GM19438 (cell line): ENCODE results near the gene RNF169.
"Not testable (repeated sequence)": the region's sequence is repeated elsewhere in the genome, so short reads cannot be mapped to it uniquely, and the experiment has no call there.

ENCODE experiments used
- ATAC-seq: cut with Tn5 transposase; IDR thresholded peaks from one replicate; pipeline ENCODE4 v1.9.1; 2021; ENCODE audit warnings: low read depth; ENCODE audit not compliant: unreplicated experiment

The RNF169 gene

DNA sequence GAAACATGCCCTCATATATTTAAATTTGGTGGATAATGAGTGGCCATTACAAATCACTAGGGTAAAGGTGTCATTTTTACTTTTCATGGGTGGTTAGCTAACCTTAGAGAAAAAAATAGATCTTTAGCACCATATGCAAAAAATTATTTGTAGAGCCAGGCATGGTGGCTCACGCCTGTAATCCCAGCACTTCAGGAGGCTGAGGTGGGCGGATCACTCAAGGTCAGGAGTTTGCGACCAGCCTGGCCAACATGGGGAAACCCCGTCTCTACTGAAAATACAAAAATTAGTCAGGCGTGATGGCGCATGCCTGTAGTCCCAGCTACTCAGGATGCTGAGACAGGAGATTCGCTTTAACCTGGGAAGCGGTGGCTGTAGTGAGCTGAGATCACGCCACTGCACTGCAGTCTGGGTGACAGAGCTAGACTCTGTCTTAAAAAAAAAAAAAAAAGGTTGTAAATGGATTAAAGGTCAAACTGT lies 19.6 kb downstream of the RNF169 start:
- ATAC-seq: not testable (repeated sequence)

DNA sequence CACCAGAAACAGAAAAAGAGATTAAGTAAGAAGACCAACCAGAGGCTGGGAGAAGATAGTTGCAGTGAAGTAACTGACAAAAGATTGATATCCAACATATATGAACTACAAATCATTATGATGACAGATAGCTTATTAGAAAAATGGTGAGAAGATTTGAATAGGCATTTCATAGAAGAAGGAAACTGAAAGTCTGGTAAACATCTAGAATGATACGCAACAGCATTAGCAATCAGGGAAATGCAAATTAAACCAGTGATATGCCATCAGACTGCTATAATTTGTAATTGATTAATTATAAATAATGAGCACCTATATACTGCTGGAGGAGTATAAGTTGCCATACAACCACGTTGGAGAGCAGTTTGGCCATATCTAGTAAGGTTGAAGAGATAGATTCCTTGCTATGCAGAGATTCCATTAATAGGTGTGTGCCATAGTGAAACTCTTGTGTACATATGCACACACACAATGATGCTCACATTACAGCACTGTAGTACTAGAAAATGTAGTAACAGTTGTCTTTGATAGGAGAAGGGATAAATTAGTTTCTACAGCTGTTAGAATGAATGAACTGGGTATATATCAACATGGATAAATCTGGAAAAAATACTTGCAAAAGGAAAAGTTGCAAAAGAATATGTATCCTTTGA lies 20.5 kb downstream of the RNF169 start:
- ATAC-seq: no peak

DNA sequence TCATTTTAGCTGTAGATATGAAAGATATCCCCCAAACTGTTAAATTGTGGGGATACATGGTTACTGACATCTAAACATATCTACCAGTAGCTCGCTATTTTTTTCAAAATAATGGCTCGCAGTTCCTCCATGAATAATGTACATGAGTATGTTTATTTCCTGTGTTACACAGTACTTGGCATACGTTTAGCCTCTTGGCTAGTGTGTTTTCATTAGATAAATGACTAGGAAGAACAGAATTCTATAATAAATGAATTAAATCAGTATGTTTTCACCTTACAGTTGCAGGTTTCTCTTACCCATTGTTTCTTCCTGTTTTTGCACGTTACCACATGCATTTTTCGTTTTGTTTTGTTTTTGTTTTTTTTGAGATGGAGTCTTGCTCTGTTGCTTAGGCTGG lies 21.8 kb downstream of the RNF169 start:
- no peak for ATAC-seq

DNA sequence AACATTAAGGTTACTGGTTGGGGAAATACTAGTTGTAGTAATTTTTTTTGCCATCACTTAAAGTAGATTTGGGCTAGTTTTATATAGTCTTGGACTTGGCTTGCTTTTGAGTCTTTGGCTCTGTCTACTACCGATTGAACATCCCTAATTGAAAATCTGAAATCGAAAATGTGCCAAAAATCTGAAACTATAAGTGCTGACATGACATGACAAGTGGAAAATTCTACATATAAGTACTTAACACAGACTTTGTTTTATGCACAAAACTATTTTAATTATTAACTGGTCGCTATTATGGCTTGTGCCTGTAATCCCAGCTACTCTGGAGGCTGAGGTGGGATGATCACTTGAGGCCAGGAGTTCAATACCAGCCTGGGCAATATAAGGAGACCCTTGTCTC lies 22.5 kb downstream of the RNF169 start:
- no peak for ATAC-seq

DNA sequence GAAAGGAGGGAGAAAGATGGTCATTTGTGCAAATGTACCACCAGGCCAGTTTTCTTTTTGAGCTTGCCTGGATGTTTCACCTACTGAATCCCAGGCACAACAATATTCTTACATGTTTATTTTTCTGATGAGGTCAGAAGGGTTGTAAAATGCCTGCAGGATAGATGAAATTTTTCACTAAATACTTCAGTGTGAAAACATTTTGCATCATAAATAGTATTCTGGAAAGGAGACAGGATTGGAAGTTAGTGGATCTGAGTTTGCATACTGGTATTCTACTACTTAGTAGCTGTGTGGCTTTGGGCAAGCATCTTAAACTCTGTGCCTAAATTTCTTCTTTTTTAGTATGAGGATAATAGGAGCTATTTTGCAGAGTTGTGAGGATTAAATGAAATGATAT lies 24.8 kb downstream of the RNF169 start:
- no peak for ATAC-seq

DNA sequence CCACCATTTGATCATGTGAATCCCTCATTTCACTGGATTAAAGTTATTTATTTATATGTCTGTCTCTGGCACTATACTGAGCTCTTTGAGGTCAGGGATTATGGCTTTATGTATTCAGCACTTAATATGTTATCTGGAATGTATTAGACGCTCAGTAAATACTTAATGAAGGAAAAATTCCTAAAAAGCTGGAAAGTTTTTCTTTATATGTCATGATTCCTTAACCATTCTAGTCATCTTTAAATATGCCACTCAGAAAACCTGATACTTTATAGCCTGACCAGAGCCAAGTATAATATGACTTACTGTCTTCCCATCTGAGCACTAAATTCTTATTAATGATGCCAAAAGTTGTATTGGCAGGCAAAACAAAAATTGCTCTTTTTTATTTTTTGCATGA lies 27.1 kb downstream of the RNF169 start:
- ATAC-seq: no peak

DNA sequence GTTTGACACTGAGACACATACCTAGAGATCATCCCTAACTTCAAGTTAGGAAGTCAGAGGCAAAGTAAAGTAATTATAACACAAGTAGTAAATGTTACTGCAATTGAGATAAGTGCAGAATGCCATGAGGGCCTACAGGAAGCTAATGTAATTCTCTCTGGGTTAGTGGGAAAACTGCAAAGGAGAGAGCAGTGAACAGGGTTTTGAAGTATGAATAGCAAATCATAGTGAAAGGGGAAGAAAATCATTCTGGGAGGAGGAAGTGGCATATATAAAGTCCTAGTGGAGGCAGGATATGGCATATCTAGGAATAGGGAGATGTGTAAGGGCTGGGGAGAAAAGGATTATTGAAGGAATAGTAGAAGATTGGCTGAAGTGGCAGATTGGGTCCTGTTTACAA lies 27.9 kb downstream of the RNF169 start:
- no peak for ATAC-seq

DNA sequence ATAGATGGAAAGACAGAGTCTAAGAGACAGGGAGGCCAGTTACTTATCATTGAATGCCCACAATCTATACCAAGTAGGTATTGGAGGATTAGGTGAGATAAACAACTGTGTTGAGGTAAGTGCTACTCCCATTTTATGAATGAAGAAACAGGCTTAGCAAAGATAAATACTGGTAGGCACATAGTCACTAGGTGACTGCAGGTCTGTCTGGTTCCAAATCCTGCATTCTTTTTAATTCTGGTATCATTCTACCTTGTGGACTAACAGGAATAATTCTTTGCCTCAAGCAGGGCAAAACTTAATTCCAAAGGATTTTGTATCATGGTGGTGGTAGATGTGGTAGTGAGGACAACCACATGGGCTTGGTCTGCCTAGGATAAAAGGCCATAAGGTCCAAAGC lies 28.4 kb downstream of the RNF169 start:
- ATAC-seq: no peak

DNA sequence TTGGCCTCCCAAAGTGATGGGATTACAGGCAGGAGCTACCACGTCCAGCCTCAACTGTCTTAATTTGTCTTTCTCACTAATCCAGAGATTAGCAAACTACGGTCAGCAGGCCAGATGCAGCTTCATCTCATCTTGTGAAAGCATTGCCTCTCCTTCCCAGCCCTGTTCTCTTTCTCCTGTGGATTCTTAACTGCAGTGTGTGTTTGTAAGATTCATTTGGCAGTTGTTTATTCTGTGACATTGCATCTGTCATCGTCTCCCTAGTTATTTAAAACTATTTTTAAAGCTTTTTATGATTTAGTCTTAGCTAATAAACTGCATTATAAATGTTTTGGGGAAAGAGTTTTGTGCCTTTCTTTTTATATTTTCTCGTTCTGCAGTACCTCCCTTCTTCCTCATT lies 29.2 kb downstream of the RNF169 start:
- no peak for ATAC-seq

DNA sequence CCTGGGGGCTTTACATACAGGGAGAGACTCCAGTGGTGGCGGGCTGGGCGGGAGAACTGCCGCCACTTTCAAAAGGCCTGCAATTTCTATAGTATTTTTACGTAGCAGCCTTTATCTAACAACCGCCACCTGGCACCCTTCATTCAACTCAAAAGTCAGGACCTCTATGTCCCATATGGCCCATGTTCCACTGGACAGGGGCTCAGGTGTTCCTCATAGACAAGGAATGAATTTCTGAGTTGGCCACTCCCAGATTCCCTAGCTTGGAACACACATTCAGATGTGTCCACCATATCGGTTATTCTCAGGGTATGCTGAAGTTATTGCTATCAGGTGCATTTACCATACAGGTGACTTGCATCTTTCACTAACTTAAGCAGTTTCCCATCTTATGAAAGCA lies 29.9 kb downstream of the RNF169 start:
- ATAC-seq: no peak

DNA sequence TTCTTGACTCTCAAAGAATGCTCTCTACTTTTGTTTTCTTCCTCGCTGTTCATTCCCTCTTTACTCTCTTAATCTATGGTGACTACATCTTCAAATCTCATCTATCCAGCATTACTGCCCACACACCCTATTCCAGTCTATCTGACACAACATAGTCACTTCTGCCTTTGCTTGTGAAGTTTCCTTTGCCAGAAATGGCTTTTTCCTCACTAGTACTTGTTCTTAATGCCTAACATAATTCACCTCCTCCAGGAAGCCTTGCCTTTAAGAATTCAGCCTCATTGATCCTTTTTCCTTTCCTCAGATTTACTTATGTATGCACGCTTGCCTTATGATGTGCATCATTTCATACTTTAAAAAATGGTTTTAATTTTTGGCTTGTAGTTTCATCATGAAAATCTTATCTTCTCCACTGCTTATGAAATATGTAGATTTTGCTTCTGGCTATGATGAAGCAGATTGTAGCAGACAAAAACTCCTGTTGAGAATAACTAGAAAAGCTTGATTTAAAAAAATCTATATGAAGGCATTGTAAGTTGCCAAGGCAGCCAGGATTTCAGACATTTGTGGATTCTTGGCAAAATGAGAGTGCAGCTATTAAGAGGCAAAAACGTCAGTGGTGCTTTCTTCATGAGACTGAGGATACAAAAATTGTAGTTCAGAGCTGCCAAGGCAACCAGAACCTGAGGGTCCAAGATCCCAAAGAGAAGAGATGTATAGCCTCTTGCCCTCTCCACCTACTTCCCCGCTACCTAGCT lies 31.8 kb downstream of the RNF169 start:
- no peak for ATAC-seq

DNA sequence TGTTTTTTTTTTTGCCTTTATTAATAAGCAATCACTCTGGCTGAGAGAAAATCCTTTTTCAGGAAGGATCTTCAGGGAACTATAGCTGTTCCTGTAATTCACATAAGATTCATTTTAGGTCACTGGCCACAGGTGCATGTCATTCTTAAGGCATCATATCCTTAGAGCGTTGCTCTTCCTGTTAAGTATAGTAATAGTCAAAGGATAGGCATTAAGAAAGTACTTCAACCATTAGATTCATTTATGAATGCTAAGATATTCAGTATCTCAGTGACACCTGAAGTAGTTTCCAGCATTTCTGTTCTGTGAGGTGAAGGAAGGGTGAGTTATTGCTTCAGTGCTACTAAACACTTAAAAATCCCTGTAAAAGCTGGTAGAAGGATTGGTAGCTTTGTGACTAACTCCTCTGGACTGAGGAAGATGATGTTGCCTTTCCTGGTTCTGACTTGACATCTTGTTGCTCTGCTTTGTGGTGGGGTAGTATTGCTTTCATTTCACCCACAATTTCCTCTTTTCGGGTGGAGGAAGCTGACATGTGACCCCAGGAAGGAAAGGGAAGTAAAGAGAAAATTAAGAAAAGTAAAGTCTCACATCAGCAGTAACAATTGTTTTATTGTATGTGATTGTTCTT lies 34.7 kb downstream of the RNF169 start:
- ATAC-seq: no peak

DNA sequence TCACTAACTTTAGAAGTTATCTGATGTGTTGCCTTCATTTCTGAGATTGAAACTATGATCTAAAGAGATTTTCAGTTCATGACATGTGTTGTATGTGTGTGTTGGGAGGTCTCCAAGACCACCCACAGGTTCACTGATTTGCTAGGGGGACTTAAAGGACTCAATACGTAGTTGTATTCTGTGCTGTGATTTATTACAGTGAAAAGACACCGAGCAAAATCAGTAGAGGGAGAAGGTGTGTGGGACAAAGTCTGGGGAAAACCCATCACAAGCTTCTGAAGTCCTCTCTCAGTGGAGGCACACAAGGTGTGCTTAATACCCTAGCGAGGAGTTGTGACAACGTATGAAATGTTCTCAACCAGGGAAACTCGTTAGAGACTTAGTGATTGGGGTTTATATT lies 35.6 kb downstream of the RNF169 start:
- no peak for ATAC-seq

DNA sequence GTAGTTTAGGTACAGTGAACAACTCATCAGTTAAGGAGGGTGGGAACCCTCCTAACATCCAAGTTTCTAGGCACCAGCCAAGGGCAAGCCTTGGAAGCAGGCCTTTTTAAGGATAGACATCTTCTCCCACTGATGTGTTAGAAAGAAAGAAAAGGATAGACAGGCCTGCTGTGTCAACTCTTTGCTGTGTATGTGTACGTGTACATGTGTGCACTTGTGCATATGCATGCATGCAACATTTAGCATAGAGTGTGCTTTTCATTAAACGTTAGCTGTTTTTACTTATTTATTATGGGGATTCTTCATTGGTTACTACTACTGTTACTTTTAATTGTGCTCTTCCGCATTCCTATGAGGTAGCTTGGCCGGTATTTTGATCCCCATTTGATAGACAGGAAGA lies 36.1 kb downstream of the RNF169 start:
- ATAC-seq: no peak

DNA sequence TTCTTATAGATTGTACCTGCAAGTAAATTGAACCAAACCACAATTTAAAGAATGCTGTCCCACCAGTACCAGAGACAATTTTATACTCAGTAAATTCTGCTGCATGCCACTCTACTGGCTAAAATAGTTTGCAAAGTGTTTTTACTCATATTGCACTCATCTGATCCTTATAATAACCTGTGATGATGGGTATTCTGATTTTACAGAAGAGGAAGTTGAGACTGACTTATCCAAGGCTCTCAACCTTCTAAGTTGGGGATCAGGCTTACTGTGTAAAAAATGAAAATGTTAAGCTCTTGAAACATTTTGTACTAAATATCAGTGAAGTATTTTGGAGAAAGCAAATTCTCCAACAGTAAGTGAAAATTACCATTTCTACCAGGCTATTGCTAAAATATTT lies 37.9 kb downstream of the RNF169 start:
- ATAC-seq: no peak

DNA sequence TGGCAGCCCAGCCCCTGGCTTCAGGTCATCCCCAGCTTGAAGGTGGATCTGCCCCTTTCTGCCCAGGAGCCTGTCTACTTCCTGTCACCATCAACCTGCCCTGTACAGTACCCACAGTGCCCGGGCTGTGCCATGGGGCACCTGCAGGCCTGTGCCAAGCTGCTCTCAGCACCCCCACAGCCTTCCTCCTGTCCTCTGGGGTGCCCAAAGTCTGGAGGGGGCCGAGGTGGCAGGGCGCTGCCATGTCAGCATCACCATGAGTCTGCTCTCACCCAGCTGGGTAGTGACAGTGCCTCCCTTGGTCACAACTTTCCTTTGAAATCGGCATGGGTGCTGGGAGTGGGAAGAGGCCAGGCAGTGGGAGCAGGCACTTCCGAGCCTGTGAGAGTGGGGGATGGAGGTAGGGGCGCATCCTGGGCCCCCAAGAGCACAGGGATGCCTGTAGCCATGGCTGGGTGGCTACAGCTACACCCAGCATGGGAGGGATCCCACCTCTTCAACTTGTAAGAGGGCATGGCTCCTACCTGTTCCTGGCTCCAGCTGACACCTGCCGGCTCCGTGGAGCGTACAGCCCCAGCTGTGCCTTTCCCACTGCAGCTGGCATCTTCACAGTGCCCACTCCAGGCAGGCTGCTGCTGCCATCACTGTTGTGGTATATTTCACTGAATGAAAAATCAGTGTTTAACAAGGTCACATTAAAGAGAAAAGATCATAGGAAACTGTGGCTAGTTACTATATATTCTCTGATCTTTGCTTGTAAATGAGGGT lies 42.9 kb downstream of the RNF169 start:
- no peak for ATAC-seq

DNA sequence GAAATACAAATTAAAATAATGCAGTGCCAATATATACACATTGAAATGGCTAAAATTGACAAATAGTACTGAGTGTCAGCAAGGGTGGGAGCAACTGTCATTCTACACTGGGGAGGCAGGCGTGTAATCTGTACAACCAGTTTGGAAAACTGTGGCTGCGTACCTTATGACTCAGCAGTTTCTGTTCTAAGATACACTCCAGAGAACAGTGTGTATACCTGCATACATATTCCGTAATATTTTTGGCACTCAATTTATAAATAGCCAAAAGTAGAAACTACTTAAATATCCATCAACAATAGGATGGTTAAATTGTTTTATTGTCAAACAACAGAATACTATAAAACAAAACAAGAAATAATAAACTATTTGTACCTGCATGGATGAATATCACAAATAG lies 57.6 kb downstream of the RNF169 start:
- no peak for ATAC-seq

DNA sequence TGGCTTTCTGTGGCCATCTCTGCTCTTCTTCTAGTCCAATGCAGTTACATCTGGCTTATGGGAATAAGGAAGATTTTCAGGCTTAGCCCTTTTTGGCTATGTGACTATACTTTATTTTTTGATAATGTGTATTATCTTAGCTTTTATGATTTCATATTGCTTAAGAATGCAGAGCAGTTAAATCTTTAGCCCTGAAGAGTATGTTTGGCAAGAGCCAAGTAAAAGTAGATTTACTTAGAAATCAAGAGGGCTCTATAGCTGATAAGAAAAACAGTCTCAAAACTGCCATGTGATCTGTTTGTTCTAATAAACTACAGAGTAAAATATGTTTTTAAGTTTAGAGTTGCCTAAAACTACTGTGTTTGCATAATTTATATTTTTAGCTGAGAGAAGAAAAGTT lies 61.2 kb downstream of the RNF169 start:
- ATAC-seq: no peak

DNA sequence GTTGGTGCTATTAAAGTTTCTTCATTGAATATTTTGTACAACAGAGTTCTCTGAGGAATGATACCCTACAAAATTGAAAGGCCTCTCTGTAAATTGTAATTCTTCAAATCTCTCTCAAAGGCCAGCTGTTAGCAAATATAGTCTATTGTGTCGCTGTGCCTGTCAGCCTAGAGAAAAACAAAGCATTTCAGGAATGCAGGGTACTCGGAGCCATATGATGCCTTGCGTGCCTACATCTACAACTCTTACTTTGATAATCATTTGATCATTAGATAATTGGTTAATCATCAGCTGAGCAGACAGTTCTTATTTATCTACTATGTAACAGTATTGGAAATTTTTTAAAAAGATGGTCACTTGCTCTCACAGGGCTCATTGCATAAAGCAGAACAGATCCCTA lies 67.3 kb downstream of the RNF169 start:
- ATAC-seq: no peak

DNA sequence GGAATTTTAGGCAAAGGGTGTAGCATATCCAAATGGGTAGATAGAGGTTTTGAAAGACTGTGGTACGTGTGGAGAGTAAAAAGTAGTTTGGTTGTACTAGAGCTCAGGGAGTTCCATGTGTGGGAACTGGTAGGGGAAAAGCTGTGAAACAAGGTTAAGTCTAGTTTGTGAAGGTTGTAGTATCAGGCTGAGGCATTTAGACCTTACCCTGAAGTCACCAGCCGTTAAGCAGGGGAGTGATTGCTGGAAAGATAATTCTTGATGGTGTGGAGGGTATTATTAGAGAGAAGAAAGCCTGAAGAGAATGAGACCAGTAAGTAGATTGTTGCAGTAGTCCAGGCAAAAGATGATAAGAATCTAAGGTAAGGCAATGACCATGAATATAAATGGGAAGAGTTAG lies 68.0 kb downstream of the RNF169 start:
- no peak for ATAC-seq

DNA sequence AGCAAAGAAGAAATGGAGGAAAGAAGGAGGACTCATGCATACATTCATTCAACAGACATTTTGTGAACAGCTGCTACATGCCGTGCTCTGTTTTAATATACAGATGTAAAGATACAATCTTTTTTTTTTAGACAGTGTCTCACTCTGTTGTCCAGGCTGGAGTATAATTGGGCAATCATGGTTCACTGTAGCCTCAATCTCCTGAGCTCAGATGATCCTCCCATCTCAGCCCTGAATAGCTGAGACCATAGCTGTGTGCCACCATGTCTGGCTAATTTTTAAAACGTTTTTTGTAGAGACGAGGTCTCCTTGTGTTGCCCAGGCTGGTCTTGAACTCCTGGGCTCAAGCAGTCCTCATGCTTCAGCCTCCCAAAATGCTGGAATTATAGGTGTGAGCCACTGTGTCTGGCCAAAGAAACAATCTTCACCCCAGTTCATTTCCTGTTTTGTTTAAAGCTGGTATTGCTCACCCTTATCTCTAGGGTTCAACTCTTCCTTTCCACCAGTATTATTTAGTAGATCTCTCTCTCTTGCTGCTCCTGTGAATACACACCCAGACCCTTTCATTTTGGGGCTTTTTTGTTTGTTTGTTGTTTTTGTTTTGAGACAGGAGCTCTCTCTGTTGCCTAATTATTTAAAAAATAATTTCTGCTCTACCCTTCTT lies 69.8 kb downstream of the RNF169 start:
- no peak for ATAC-seq
